Peyer's patch (tissue), 4 donors: Measurements from ENCODE around the gene AFF2. TPM values are rescaled to one million over a fixed set of nuclear protein-coding genes. Genes with fewer than 3 reads are reported as not detected.
"Not testable (repeated sequence)": the region's sequence is repeated elsewhere in the genome, so short reads cannot be mapped to it uniquely, and the experiment has no call there.

Experiments
- DNase-seq, 3 donors: peaks; one replicate each; pipeline ENCODE4 v3.0.0-alpha.2; 2017 to 2019
- H3K27ac ChIP-seq, 4 donors: fragments of 200-600 bp; sonication (generic); one replicate each; pipeline ENCODE4 v1.5.1; 2016 to 2019
- H3K27me3 ChIP-seq, 2 donors: fragments of 200-600 bp; sonication (generic); one replicate each; pipeline ENCODE4 v1.5.1; 2019
- H3K36me3 ChIP-seq, 3 donors: fragments of 200-600 bp; sonication (generic); one replicate each; pipeline ENCODE4 v1.5.1; 2016 to 2019
- H3K4me1 ChIP-seq, 4 donors: fragments of 200-600 bp; sonication (generic); one replicate each; pipeline ENCODE4 v1.5.1; 2016 to 2019
- H3K4me3 ChIP-seq, 4 donors: fragments of 200-600 bp; sonication (generic); 1 replicate in 3 of 4; 2 replicates in 1 of 4; pipeline ENCODE4 v1.5.1; 2016 to 2019; ENCODE audit warnings: mild to moderate bottlenecking in 1 of 4
- H3K9me3 ChIP-seq, 4 donors: fragments of 200-600 bp; sonication (generic); one replicate each; pipeline ENCODE4 v1.5.1; 2016 to 2019; ENCODE audit warnings: mild to moderate bottlenecking in 1 of 4
- CTCF ChIP-seq, 6 experiments: fragments of 450-650 bp in 4 of 6; fragments of 200-600 bp in 2 of 6; sonication (generic) in 1 of 6; IDR thresholded peaks; one replicate each; pipeline ENCODE4 v1.5.1; 2017 to 2019; ENCODE audit warnings: antibody characterized with exemption in 6 of 6, mild to moderate bottlenecking in 3 of 6, moderate library complexity in 1 of 6
- POLR2A ChIP-seq, 2 donors: fragments of 450-650 bp; IDR thresholded peaks; one replicate each; pipeline ENCODE4 v1.5.1; 2017; ENCODE audit warnings: antibody characterized with exemption in 2 of 2, mild to moderate bottlenecking in 2 of 2, moderate library complexity in 2 of 2
- total RNA-seq, 4 donors: library from RNA; depleted of rRNA; stranded (reverse); fragments of >200 nt; gene quantifications; one replicate each; pipeline ENCODE4 v1.1.0, GENCODE V29; 2016

Gene AFF2
- total RNA-seq, 4 donors from 2014 or later: 0.18 to 2.5 (median 1.9) TPM; not detected in 1

GRCh38 chrX:148664171-148664570 lies 163.8 kb downstream of the AFF2 start:
- DNase-seq: no peak
- Histone ChIP-seq H3K27me3 (no peaks in the 10 kb centered on the region), H3K4me1 (no peaks in the 10 kb centered on the region), H3K27ac (no peak overlapping the region), H3K4me3 (no peak overlapping the region), H3K9me3 (peaks cover 0 to 6% (median 0%) of the 10 kb centered on the region in 4 donors), H3K36me3 (no peaks in the 10 kb centered on the region)
- TF ChIP-seq POLR2A (IDR thresholded peaks at IDR 0.05) (no peak), CTCF (IDR thresholded peaks at IDR 0.05) (no peak)

- DNase-seq: no peak
- peaks cover 0 to 6% (median 0%) of the 10 kb centered on the region in 4 donors for H3K9me3 ChIP-seq
- no peaks in the 10 kb centered on the region for H3K36me3 ChIP-seq
- H3K4me3 ChIP-seq: no peak overlapping the region
- H3K4me1 ChIP-seq: no peaks in the 10 kb centered on the region
- H3K27ac ChIP-seq: no peak overlapping the region
- TF ChIP-seq POLR2A (IDR thresholded peaks at IDR 0.05): no peak
- TF ChIP-seq CTCF (IDR thresholded peaks at IDR 0.05): no peak
- H3K27me3 ChIP-seq: no peaks in the 10 kb centered on the region
Observed at GRCh38 chrX:148664995-148665394, 164.6 kb downstream of the AFF2 start.

- not testable (repeated sequence) for H3K9me3 ChIP-seq, H3K27ac ChIP-seq, DNase-seq, H3K27me3 ChIP-seq, H3K4me3 ChIP-seq, H3K36me3 ChIP-seq, H3K4me1 ChIP-seq
Observed at GRCh38 chrX:148669175-148669574, 168.8 kb downstream of the AFF2 start.

GRCh38 chrX:148670277-148670676 lies 169.9 kb downstream of the AFF2 start:
- H3K4me1 ChIP-seq: no peaks in the 10 kb centered on the region
- TF ChIP-seq POLR2A (IDR thresholded peaks at IDR 0.05) (no peak), CTCF (IDR thresholded peaks at IDR 0.05) (no peak)
- no peaks in the 10 kb centered on the region for H3K27me3 ChIP-seq
- H3K36me3 ChIP-seq: no peaks in the 10 kb centered on the region
- H3K27ac ChIP-seq: no peak overlapping the region
- no peak overlapping the region for H3K4me3 ChIP-seq
- peaks cover 0 to 6% (median 0%) of the 10 kb centered on the region in 4 donors for H3K9me3 ChIP-seq
- DNase-seq: no peak

- Histone ChIP-seq H3K4me1 (no peaks in the 10 kb centered on the region), H3K27ac (no peak overlapping the region), H3K36me3 (no peaks in the 10 kb centered on the region), H3K4me3 (no peak overlapping the region), H3K27me3 (no peaks in the 10 kb centered on the region), H3K9me3 (peaks cover 0 to 6% (median 0%) of the 10 kb centered on the region in 4 donors)
- no peak for DNase-seq
- TF ChIP-seq CTCF (IDR thresholded peaks at IDR 0.05) (no peak), POLR2A (IDR thresholded peaks at IDR 0.05) (no peak)
Observed at GRCh38 chrX:148672517-148672916, 172.1 kb downstream of the AFF2 start.

GRCh38 chrX:148681605-148682004 lies 181.2 kb downstream of the AFF2 start:
- no peaks in the 10 kb centered on the region for H3K4me1 ChIP-seq
- H3K27ac ChIP-seq: no peak overlapping the region
- H3K36me3 ChIP-seq: no peaks in the 10 kb centered on the region
- no peaks in the 10 kb centered on the region for H3K27me3 ChIP-seq
- H3K9me3 ChIP-seq: no peaks in the 10 kb centered on the region
- DNase-seq: no peak
- TF ChIP-seq CTCF (IDR thresholded peaks at IDR 0.05): no peak
- TF ChIP-seq POLR2A (IDR thresholded peaks at IDR 0.05): no peak
- no peak overlapping the region for H3K4me3 ChIP-seq
